DOHH2 (cell line): ENCODE results near the gene AP3B1.

ENCODE experiments used
- H3F3A ChIP-seq: fragments of 200-600 bp; sonication (generic), shearing (Covaris generic); 2 replicates; pipeline ENCODE4 v1.6.0; 2016; ENCODE audit warnings: antibody characterized with exemption, mild to moderate bottlenecking; ENCODE audit not compliant: control insufficient read depth, insufficient read depth
- H3K27ac ChIP-seq: fragments of 200-600 bp; sonication (generic); 2 replicates; pipeline ENCODE4 v1.5.1; 2014; ENCODE audit warnings: low read depth, mild to moderate bottlenecking, low read length, moderate library complexity
- H3K27me3 ChIP-seq: fragments of 200-600 bp; sonication (generic); 2 replicates; pipeline ENCODE4 v1.6.1; 2014; ENCODE audit warnings: mild to moderate bottlenecking, low read length, mixed read lengths; ENCODE audit not compliant: control insufficient read depth
- H3K36me3 ChIP-seq: fragments of 200-600 bp; sonication (generic); 2 replicates; pipeline ENCODE4 v1.6.1; 2014; ENCODE audit warnings: mild to moderate bottlenecking, low read length, moderate library complexity, mixed read lengths; ENCODE audit not compliant: control insufficient read depth
- H3K4me1 ChIP-seq: fragments of 200-600 bp; sonication (generic); 2 replicates; pipeline ENCODE4 v1.6.1; 2014; ENCODE audit warnings: mild to moderate bottlenecking, low read length, mixed read lengths; ENCODE audit not compliant: control insufficient read depth
- H3K4me2 ChIP-seq: fragments of 200-600 bp; sonication (generic); 2 replicates; pipeline ENCODE4 v1.6.0; 2014; ENCODE audit warnings: mild to moderate bottlenecking, low read length, moderate library complexity
- H3K4me3 ChIP-seq: fragments of 200-600 bp; sonication (generic); 2 replicates; pipeline ENCODE4 v1.5.1; 2014; ENCODE audit warnings: mild to moderate bottlenecking, low read length, mixed read lengths
- H3K79me2 ChIP-seq: fragments of 200-600 bp; sonication (generic); 2 replicates; pipeline ENCODE4 v1.6.1; 2014; ENCODE audit warnings: mild to moderate bottlenecking, low read length, mixed read lengths; ENCODE audit not compliant: control insufficient read depth
- H3K9me2 ChIP-seq: fragments of 200-600 bp; sonication (generic); replicated peaks from 2 replicates; pipeline ENCODE4 v1.6.1; 2014; ENCODE audit warnings: mild to moderate bottlenecking, low read length, mixed read lengths; ENCODE audit not compliant: control insufficient read depth
- H3K9me3 ChIP-seq: fragments of 200-600 bp; sonication (generic); 2 replicates; pipeline ENCODE4 v1.6.1; 2014; ENCODE audit warnings: antibody characterized with exemption, low read length, mixed read lengths; ENCODE audit not compliant: control insufficient read depth, insufficient read depth
- H4K20me1 ChIP-seq: fragments of 200-600 bp; sonication (generic); 2 replicates; pipeline ENCODE4 v1.6.0; 2014; ENCODE audit warnings: low read depth, mild to moderate bottlenecking, antibody characterized with exemption, low read length, moderate library complexity; ENCODE audit not compliant: control insufficient read depth, insufficient read depth
- EZH2phosphoT487 ChIP-seq: fragments of 200-600 bp; sonication (generic); IDR thresholded peaks from 2 replicates; pipeline ENCODE4 v1.6.1; 2017; ENCODE audit warnings: borderline replicate concordance, mild to moderate bottlenecking, antibody characterized with exemption, low read length, moderate library complexity, mixed read lengths
- TF ChIP-seq, protein P1 (sequence below): fragments of 200-600 bp; sonication (generic); IDR thresholded peaks from one replicate; pipeline ENCODE4 v1.5.1; 2014; ENCODE audit warnings: antibody characterized with exemption, mild to moderate bottlenecking, low read depth, low read length; ENCODE audit not compliant: poor library complexity, severe bottlenecking

AP3B1 gene

GRCh38 chr5:78236046-78236445 is 58.5 kb downstream of the AP3B1 start:
- no peaks in the 10 kb centered on the region for H3K9me2 ChIP-seq
- no peak overlapping the region for H3K4me2 ChIP-seq
- H3F3A ChIP-seq = no peaks in the 10 kb centered on the region
- H3K9me3 ChIP-seq = no peaks in the 10 kb centered on the region
- no peak for TF ChIP-seq EZH2phosphoT487
- TF ChIP-seq, protein P1, sequence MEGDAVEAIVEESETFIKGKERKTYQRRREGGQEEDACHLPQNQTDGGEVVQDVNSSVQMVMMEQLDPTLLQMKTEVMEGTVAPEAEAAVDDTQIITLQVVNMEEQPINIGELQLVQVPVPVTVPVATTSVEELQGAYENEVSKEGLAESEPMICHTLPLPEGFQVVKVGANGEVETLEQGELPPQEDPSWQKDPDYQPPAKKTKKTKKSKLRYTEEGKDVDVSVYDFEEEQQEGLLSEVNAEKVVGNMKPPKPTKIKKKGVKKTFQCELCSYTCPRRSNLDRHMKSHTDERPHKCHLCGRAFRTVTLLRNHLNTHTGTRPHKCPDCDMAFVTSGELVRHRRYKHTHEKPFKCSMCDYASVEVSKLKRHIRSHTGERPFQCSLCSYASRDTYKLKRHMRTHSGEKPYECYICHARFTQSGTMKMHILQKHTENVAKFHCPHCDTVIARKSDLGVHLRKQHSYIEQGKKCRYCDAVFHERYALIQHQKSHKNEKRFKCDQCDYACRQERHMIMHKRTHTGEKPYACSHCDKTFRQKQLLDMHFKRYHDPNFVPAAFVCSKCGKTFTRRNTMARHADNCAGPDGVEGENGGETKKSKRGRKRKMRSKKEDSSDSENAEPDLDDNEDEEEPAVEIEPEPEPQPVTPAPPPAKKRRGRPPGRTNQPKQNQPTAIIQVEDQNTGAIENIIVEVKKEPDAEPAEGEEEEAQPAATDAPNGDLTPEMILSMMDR = no peak
- H3K27ac ChIP-seq = no peak overlapping the region
- H3K4me1 ChIP-seq = no peaks in the 10 kb centered on the region
- no peaks in the 10 kb centered on the region for H3K27me3 ChIP-seq
- H3K4me3 ChIP-seq = no peak overlapping the region
- H3K79me2 ChIP-seq = no peaks in the 10 kb centered on the region
- no peaks in the 10 kb centered on the region for H4K20me1 ChIP-seq
- peaks cover 2% of the 10 kb centered on the region; the same call in 1 of the 2 replicates for H3K36me3 ChIP-seq

- H3K4me1 ChIP-seq = no peaks in the 10 kb centered on the region
- peaks cover 2% of the 10 kb centered on the region; the same call in 1 of the 2 replicates for H3K36me3 ChIP-seq
- no peaks in the 10 kb centered on the region for H3K27me3 ChIP-seq
- H3K4me3 ChIP-seq = no peak overlapping the region
- TF ChIP-seq, protein P1 = no peak
- TF ChIP-seq EZH2phosphoT487 = no peak
- H3K9me3 ChIP-seq = no peaks in the 10 kb centered on the region
- no peaks in the 10 kb centered on the region for H4K20me1 ChIP-seq
- H3K4me2 ChIP-seq = no peak overlapping the region
- no peaks in the 10 kb centered on the region for H3K9me2 ChIP-seq
- no peaks in the 10 kb centered on the region for H3F3A ChIP-seq
- no peak overlapping the region for H3K27ac ChIP-seq
- no peaks in the 10 kb centered on the region for H3K79me2 ChIP-seq
Observed at GRCh38 chr5:78235289-78235688, 59.2 kb downstream of the AP3B1 start.

DNA sequence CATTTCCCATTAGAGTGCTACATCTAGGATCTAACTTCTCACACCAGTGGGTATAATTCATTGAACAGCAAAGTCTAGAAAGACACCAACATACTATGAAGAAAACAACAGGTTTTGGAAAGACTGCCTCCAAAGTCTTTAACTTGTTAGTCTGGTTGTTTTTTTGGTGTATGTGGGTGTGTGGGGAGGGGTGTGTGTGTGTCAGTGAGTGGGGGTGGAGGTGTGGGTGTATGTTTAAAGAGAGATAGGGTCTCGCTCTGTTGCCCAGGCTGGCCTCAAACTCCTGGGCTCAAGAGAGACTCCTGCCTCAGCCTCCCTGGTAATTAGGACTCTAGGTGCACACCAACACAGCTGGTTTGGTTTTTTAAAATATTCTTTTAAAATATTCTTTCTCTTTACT is 59.7 kb downstream of the AP3B1 start:
- H3K4me2 ChIP-seq = no peak overlapping the region
- H3K4me3 ChIP-seq = no peak overlapping the region
- no peak overlapping the region for H3K27ac ChIP-seq
- H3F3A ChIP-seq = no peaks in the 10 kb centered on the region
- H4K20me1 ChIP-seq = no peaks in the 10 kb centered on the region
- no peaks in the 10 kb centered on the region for H3K27me3 ChIP-seq
- H3K4me1 ChIP-seq = no peaks in the 10 kb centered on the region
- H3K9me3 ChIP-seq = no peaks in the 10 kb centered on the region
- peaks cover 2% of the 10 kb centered on the region; the same call in 1 of the 2 replicates for H3K36me3 ChIP-seq
- H3K79me2 ChIP-seq = no peaks in the 10 kb centered on the region
- TF ChIP-seq, protein P1 = no peak
- TF ChIP-seq EZH2phosphoT487 = no peak
- H3K9me2 ChIP-seq = no peaks in the 10 kb centered on the region
